Measurements from ENCODE around the gene ORC3.

ORC3 gene

DNA sequence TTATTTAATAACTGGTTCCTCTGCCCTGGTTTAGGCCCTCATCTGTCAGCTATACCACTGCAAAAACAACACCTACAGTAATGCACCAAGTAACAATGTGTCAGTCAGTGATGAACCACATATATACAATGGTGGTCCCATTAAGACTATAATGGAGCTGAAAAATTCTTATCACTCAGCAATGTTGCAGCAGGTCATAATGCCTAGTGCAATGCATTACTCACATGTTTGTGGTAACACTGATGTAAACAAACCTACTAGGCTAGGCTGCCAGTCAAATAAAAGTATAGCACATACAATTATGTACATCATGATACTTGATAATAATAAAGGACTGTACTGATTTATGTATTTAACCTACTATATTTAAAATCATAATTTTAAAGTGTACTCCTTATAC is 31.5 kb upstream of the ORC3 start:
- H3K9ac ChIP-seq (ENCODE audit: low read length in 5 of 5), result no peak overlapping the region
- peaks cover 0 to 4% (median 0%) of the 10 kb centered on the region in 5 donors for H3K4me1 ChIP-seq (ENCODE audit: control insufficient read depth in 5 of 5, insufficient read depth in 5 of 5, low read length in 5 of 5)
- H3K4me3 ChIP-seq (ENCODE audit: low read depth in 1 of 5, low read length in 5 of 5), result no peak overlapping the region
- no peak overlapping the region for H3K27ac ChIP-seq (ENCODE audit: low read depth, low read length)
- peaks cover 21 to 50% (median 40%) of the 10 kb centered on the region in 5 donors for H3K36me3 ChIP-seq (ENCODE audit: control insufficient read depth in 5 of 5, insufficient read depth in 5 of 5, low read length in 5 of 5)
- H3K9me3 ChIP-seq (ENCODE audit: control insufficient read depth in 5 of 5, low read length in 5 of 5), result no peaks in the 10 kb centered on the region
- H3K27me3 ChIP-seq (ENCODE audit: control insufficient read depth in 5 of 5, insufficient read depth in 4 of 5, low read length in 5 of 5), result no peaks in the 10 kb centered on the region

DNA sequence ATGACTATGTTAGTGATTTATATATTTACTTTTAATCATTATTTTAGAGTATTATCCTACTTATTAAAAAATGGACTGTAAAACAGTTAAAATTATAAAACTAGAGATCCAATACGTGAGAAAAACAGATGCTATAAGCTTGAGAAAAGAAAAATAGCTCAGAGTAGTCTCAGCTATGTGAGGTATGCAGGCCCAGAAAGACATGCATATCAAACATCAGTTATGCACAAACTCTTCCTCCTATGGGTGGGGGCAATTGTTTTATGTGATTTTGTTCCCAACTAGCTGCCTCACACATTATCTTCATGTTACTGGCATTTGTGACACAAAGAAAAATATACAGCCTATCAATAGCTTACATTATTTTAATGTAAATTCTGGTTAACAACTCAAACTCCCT is 28.9 kb upstream of the ORC3 start:
- H3K9ac ChIP-seq (ENCODE audit: low read length in 5 of 5), result no peak overlapping the region
- H3K27ac ChIP-seq (ENCODE audit: low read depth, low read length), result no peak overlapping the region
- no peaks in the 10 kb centered on the region for H3K9me3 ChIP-seq (ENCODE audit: control insufficient read depth in 5 of 5, low read length in 5 of 5)
- H3K4me3 ChIP-seq (ENCODE audit: low read depth in 1 of 5, low read length in 5 of 5), result no peak overlapping the region
- H3K4me1 ChIP-seq (ENCODE audit: control insufficient read depth in 5 of 5, insufficient read depth in 5 of 5, low read length in 5 of 5), result no peaks in the 10 kb centered on the region
- H3K27me3 ChIP-seq (ENCODE audit: control insufficient read depth in 5 of 5, insufficient read depth in 4 of 5, low read length in 5 of 5), result no peaks in the 10 kb centered on the region
- peaks cover 20 to 50% (median 35%) of the 10 kb centered on the region in 5 donors for H3K36me3 ChIP-seq (ENCODE audit: control insufficient read depth in 5 of 5, insufficient read depth in 5 of 5, low read length in 5 of 5)

DNA sequence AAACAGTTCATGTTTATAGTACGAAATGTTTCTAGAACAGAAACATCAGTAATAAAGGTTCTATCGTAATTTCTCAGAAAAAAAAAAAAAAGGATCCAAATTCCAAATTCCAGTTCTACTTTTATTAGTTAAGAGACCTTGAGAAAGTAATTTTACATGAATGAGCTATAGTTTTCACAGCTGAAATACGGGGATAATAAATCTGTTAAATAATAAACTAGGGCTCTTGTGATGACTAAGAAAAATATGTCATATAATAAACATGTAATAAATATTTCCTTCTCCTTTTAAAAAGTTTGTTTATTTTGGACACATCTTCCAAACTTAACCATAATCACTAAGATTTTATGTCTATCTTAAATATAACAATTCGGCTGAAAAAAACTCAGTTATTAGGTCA is 17.9 kb upstream of the ORC3 start:
- Histone ChIP-seq H3K9ac (ENCODE audit: low read length in 5 of 5) (no peak overlapping the region), H3K27me3 (ENCODE audit: control insufficient read depth in 5 of 5, insufficient read depth in 4 of 5, low read length in 5 of 5) (no peaks in the 10 kb centered on the region), H3K36me3 (ENCODE audit: control insufficient read depth in 5 of 5, insufficient read depth in 5 of 5, low read length in 5 of 5) (peaks cover 2 to 8% (median 6%) of the 10 kb centered on the region in 5 donors), H3K27ac (ENCODE audit: low read depth, low read length) (no peak overlapping the region), H3K9me3 (ENCODE audit: control insufficient read depth in 5 of 5, low read length in 5 of 5) (no peaks in the 10 kb centered on the region), H3K4me3 (ENCODE audit: low read depth in 1 of 5, low read length in 5 of 5) (no peak overlapping the region), H3K4me1 (ENCODE audit: control insufficient read depth in 5 of 5, insufficient read depth in 5 of 5, low read length in 5 of 5) (peaks cover 0 to 15% (median 11%) of the 10 kb centered on the region in 5 donors)

DNA sequence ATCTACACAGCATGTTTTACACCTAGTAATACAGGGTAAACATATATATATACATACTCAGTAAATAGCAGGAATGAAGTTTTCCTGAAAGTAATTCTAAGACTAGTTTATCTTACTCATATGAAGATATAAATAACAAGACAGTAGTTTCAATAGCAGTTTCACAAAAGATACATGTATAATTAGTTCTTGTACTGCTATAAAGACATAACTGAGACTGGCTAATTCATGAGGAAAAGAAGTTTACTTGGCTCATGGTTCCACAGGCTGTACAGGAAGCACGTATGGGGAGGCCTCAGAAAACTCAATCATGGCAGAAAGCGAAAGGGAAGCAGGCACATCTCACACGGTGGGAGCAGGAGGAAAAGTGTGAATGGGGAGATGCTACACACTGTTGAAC is 17.1 kb upstream of the ORC3 start:
- Histone ChIP-seq H3K9me3 (ENCODE audit: control insufficient read depth in 5 of 5, low read length in 5 of 5) (no peaks in the 10 kb centered on the region), H3K27me3 (ENCODE audit: control insufficient read depth in 5 of 5, insufficient read depth in 4 of 5, low read length in 5 of 5) (no peaks in the 10 kb centered on the region), H3K4me3 (ENCODE audit: low read depth in 1 of 5, low read length in 5 of 5) (no peak overlapping the region), H3K4me1 (ENCODE audit: control insufficient read depth in 5 of 5, insufficient read depth in 5 of 5, low read length in 5 of 5) (peaks cover 0 to 15% (median 11%) of the 10 kb centered on the region in 5 donors), H3K27ac (ENCODE audit: low read depth, low read length) (no peak overlapping the region), H3K36me3 (ENCODE audit: control insufficient read depth in 5 of 5, insufficient read depth in 5 of 5, low read length in 5 of 5) (peaks cover 0 to 8% (median 6%) of the 10 kb centered on the region in 5 donors), H3K9ac (ENCODE audit: low read length in 5 of 5) (no peak overlapping the region)

DNA sequence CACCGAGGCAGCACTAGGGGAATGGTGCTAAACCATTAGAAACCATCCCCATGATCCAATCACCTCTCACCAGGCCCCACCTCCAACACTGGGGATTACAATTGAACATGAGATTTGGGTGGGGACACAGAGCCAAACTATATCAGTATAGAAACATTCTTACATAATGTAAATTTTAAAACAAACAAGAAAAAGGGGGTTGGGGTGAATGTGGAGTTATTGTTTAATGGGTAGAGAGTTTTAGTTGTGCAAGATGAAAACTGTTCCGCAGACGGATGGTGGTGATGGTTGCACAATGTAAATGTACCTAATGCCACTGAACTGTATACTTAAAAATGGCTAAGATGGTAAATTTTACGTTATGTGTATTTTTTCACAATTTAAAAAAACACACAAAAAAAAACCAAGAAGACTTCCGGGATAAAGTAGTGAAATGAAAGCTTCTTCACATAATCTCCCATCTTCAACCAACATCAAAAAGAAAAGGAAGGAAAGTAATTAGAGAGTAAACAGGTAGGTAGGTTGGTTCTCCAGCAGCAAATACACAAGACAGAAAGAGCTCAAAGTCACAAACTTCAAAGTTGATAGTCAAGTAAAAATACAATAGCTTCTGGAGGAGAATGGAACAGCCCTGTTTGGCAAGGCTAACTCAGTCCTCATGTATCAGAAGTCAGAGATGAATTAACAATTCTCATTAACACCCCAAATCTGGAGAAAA is 16.5 kb upstream of the ORC3 start:
- no peaks in the 10 kb centered on the region for H3K9me3 ChIP-seq (ENCODE audit: control insufficient read depth in 5 of 5, low read length in 5 of 5)
- H3K36me3 ChIP-seq (ENCODE audit: control insufficient read depth in 5 of 5, insufficient read depth in 5 of 5, low read length in 5 of 5), result peaks cover 0 to 3% (median under 1%) of the 10 kb centered on the region in 5 donors
- H3K27me3 ChIP-seq (ENCODE audit: control insufficient read depth in 5 of 5, insufficient read depth in 4 of 5, low read length in 5 of 5), result no peaks in the 10 kb centered on the region
- H3K4me3 ChIP-seq (ENCODE audit: low read depth in 1 of 5, low read length in 5 of 5), result no peak overlapping the region
- H3K4me1 ChIP-seq (ENCODE audit: control insufficient read depth in 5 of 5, insufficient read depth in 5 of 5, low read length in 5 of 5), result peaks cover 0 to 15% (median 11%) of the 10 kb centered on the region in 5 donors
- H3K27ac ChIP-seq (ENCODE audit: low read depth, low read length), result no peak overlapping the region
- H3K9ac ChIP-seq (ENCODE audit: low read length in 5 of 5), result no peak overlapping the region

DNA sequence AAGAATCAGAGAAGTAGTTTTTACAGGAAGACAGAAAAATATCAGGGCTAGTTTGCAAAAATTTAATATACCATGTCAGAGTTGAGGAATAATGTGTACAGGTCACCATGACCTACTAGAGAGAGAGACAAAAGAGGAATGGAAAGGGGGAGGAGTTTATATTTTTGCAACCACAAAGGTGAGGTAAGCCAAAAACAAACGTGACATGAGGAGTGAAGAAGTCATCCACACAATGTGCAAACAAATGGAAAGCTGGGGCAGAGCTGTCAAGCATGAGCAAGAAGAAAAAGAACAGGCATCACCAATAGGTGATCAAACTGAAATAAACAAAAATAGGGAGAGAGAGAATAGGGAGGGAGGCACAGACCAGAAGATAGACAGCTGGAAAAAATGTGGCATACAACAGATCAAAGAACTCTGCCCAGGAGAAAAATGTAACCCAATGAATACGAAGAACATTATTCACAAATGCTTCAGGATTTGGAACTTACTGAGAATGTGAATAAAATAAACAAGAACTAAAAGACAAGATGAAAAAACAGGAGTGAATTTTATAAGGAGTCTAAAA is 15.6 kb upstream of the ORC3 start:
- Histone ChIP-seq H3K27me3 (ENCODE audit: control insufficient read depth in 5 of 5, insufficient read depth in 4 of 5, low read length in 5 of 5) (no peaks in the 10 kb centered on the region), H3K9me3 (ENCODE audit: control insufficient read depth in 5 of 5, low read length in 5 of 5) (no peaks in the 10 kb centered on the region), H3K4me3 (ENCODE audit: low read depth in 1 of 5, low read length in 5 of 5) (no peak overlapping the region), H3K27ac (ENCODE audit: low read depth, low read length) (no peak overlapping the region), H3K36me3 (ENCODE audit: control insufficient read depth in 5 of 5, insufficient read depth in 5 of 5, low read length in 5 of 5) (peaks cover 0 to 2% (median 0%) of the 10 kb centered on the region in 5 donors), H3K9ac (ENCODE audit: low read length in 5 of 5) (no peak overlapping the region), H3K4me1 (ENCODE audit: control insufficient read depth in 5 of 5, insufficient read depth in 5 of 5, low read length in 5 of 5) (peaks cover 0 to 19% (median 11%) of the 10 kb centered on the region in 5 donors)

DNA sequence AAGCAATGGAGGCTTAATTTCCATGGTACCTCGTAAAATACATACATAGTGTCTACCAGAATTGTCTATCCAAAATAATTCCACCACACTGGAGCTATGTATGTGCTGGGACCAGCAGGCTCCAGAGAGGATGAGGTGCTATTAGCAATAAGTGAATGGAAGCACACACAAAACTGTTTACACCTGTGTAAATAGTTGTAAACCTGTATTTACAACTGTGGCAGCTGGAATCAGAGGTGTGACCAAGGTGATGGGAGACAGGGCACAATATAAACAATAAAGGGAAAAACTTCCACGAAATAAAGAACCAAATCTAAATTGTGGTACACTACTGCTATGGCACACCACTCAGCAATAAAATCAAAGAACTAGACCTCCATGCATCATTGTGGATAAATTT is 14.5 kb upstream of the ORC3 start:
- Histone ChIP-seq H3K27me3 (ENCODE audit: control insufficient read depth in 5 of 5, insufficient read depth in 4 of 5, low read length in 5 of 5) (no peaks in the 10 kb centered on the region), H3K36me3 (ENCODE audit: control insufficient read depth in 5 of 5, insufficient read depth in 5 of 5, low read length in 5 of 5) (peaks cover 0 to 5% (median 0%) of the 10 kb centered on the region in 5 donors), H3K9me3 (ENCODE audit: control insufficient read depth in 5 of 5, low read length in 5 of 5) (no peaks in the 10 kb centered on the region), H3K27ac (ENCODE audit: low read depth, low read length) (no peak overlapping the region), H3K9ac (ENCODE audit: low read length in 5 of 5) (no peak overlapping the region), H3K4me1 (ENCODE audit: control insufficient read depth in 5 of 5, insufficient read depth in 5 of 5, low read length in 5 of 5) (peaks cover 0 to 19% (median 11%) of the 10 kb centered on the region in 5 donors), H3K4me3 (ENCODE audit: low read depth in 1 of 5, low read length in 5 of 5) (no peak overlapping the region)

DNA sequence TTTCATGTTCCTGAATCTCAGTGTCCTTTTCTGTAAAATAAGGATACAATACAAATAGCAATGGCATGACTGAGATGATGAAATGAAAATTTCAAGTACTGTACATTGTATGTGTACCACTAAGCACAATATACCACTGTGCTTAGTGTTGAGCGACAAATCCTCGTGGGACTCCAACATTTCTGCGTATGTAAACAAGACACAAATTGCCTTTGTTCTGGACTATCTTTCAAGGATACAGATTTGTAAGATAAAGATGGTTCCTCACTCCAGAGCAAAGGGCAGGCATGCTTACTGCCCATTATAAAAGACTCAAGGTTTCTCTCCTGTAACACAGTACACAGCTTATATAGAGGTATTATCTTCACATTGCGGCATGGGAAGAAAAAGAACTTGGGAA is 6.1 kb upstream of the ORC3 start:
- H3K27ac ChIP-seq (ENCODE audit: low read depth, low read length), result no peak overlapping the region
- H3K9ac ChIP-seq (ENCODE audit: low read length in 5 of 5), result no peak overlapping the region
- H3K4me3 ChIP-seq (ENCODE audit: low read depth in 1 of 5, low read length in 5 of 5), result no peak overlapping the region
- peaks cover 11 to 26% (median 19%) of the 10 kb centered on the region in 5 donors for H3K36me3 ChIP-seq (ENCODE audit: control insufficient read depth in 5 of 5, insufficient read depth in 5 of 5, low read length in 5 of 5)
- H3K4me1 ChIP-seq (ENCODE audit: control insufficient read depth in 5 of 5, insufficient read depth in 5 of 5, low read length in 5 of 5), result peaks cover 4 to 22% (median 16%) of the 10 kb centered on the region in 5 donors
- H3K9me3 ChIP-seq (ENCODE audit: control insufficient read depth in 5 of 5, low read length in 5 of 5), result no peaks in the 10 kb centered on the region
- H3K27me3 ChIP-seq (ENCODE audit: control insufficient read depth in 5 of 5, insufficient read depth in 4 of 5, low read length in 5 of 5), result no peaks in the 10 kb centered on the region

DNA sequence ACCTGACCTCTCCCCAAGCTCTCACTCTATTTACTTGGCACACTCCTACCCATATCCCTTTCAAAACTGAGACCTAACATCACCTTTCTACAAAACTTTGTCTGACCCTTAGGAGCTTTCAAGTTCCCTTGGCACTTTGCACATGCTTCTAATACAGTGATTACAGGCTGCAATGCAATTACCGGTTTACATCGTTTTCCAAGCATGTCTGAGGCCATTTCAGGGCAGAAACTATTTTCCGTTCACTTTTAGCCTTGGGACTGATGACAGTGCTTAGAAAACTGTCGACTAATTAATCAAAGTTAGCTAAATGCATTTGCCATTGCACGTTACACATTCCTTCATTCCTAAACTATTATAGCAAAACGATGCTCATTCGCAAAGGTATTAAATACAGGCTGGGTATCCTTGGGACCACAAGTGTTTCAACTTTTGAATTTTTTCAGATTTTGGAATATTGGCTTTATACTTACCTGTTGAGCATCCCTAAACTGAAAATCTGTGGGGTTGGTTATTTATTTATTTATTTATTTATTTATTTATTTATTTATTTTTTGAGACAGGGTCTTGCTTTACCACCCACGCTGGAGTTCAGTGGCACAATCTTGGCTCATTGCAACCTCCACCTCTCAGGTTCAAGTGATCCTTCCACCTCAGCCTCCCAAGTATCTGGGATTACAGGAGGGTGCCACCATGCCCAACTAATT is 3.4 kb upstream of the ORC3 start:
- H3K9ac ChIP-seq (ENCODE audit: low read length in 5 of 5), result no peak overlapping the region
- H3K27ac ChIP-seq (ENCODE audit: low read depth, low read length), result no peak overlapping the region
- no peaks in the 10 kb centered on the region for H3K27me3 ChIP-seq (ENCODE audit: control insufficient read depth in 5 of 5, insufficient read depth in 4 of 5, low read length in 5 of 5)
- no peak overlapping the region for H3K4me3 ChIP-seq (ENCODE audit: low read depth in 1 of 5, low read length in 5 of 5)
- no peaks in the 10 kb centered on the region for H3K9me3 ChIP-seq (ENCODE audit: control insufficient read depth in 5 of 5, low read length in 5 of 5)
- peaks cover 4 to 36% (median 33%) of the 10 kb centered on the region in 5 donors for H3K4me1 ChIP-seq (ENCODE audit: control insufficient read depth in 5 of 5, insufficient read depth in 5 of 5, low read length in 5 of 5)
- peaks cover 11 to 19% (median 13%) of the 10 kb centered on the region in 5 donors for H3K36me3 ChIP-seq (ENCODE audit: control insufficient read depth in 5 of 5, insufficient read depth in 5 of 5, low read length in 5 of 5)

Measured in subcutaneous abdominal adipose tissue (tissue), 5 donors.